ENCODE data around the gene FAM50A. TPM values are rescaled to one million over a fixed set of nuclear protein-coding genes. Genes with fewer than 3 reads are reported as not detected.

Gene FAM50A
- total RNA-seq (2022; extraction: Qiagen RNA extraction): 96.4 to 128 TPM (median 111 TPM) in 5 replicates

GRCh38 chrX:154443992-154444754, at the start of gene FAM50A:
FAM50A (plus strand) TSS chrX:154444141; CDS start chrX:154444236, 95 bp downstream.

GRCh38 chrX:154397888-154398667, 45.9 kb upstream of the FAM50A start, which contains the start of gene RPL10:
RPL10 (plus strand) TSS chrX:154398377; CDS start chrX:154398520, 143 bp downstream.

GRCh38 chrX:154409222-154409871, 34.6 kb upstream of the FAM50A start, which contains the start of gene DNASE1L1:
DNASE1L1 (minus strand) TSS chrX:154409254; CDS start chrX:154405568, 3,686 bp downstream.

GRCh38 chrX:154428176-154429171, 15.5 kb upstream of the FAM50A start, which contains the start of gene ATP6AP1:
ATP6AP1 (plus strand) TSS chrX:154428677; CDS start chrX:154428693, 16 bp downstream.

GRCh38 chrX:154436983-154437752, 6.8 kb upstream of the FAM50A start, which contains the start of gene GDI1:
GDI1 (plus strand) TSS chrX:154437154; CDS start chrX:154437255, 101 bp downstream.

GRCh38 chrX:154458116-154458953, 14.4 kb downstream of the FAM50A start, which contains the start of gene PLXNA3:
PLXNA3 (plus strand) TSS chrX:154458281; CDS start chrX:154460184, 1,903 bp downstream.

GRCh38 chrX:154478728-154479622, 35.0 kb downstream of the FAM50A start, which contains the start of gene LAGE3:
LAGE3 (minus strand) TSS chrX:154479281; CDS start chrX:154478915, 366 bp downstream.

GRCh38 chrX:154486396-154487207, 42.7 kb downstream of the FAM50A start, which contains the start of gene UBL4A:
UBL4A (minus strand) TSS chrX:154486615; CDS start chrX:154486584, 31 bp downstream.

GRCh38 chrX:154490414-154491083, 46.6 kb downstream of the FAM50A start, which contains the start of gene SLC10A3:
SLC10A3 (minus strand) TSS chrX:154490629; CDS start chrX:154488940, 1,689 bp downstream.

Other genes with a start within 250 kb of the FAM50A start
- not detected in 5 replicates for gene OPN1MW2, start 224.4 kb upstream of the FAM50A start, total RNA-seq (2022; extraction: Qiagen RNA extraction)
- gene OPN1MW3, start 186.6 kb upstream of the FAM50A start, total RNA-seq (2022; extraction: Qiagen RNA extraction): not detected in 5 replicates
- gene TEX28, start 149.0 kb upstream of the FAM50A start, total RNA-seq (2022; extraction: Qiagen RNA extraction): not detected in 5 replicates
- gene TKTL1, start 148.3 kb upstream of the FAM50A start, total RNA-seq (2022; extraction: Qiagen RNA extraction): 0.10 to 0.34 TPM in 2 of 5 replicates, not detected in the others
- gene FLNA, start 69.5 kb upstream of the FAM50A start, total RNA-seq (2022; extraction: Qiagen RNA extraction): 1,424 to 1,705 TPM (median 1,562 TPM) in 5 replicates
- gene EMD, start 64.8 kb upstream of the FAM50A start, total RNA-seq (2022; extraction: Qiagen RNA extraction): 137 to 168 TPM (median 157 TPM) in 5 replicates
- gene RPL10, start 45.8 kb upstream of the FAM50A start, total RNA-seq (2022; extraction: Qiagen RNA extraction): 5,331 to 5,684 TPM (median 5,492 TPM) in 5 replicates
- gene DNASE1L1, start 34.9 kb upstream of the FAM50A start, total RNA-seq (2022; extraction: Qiagen RNA extraction): 26.3 to 35.0 TPM (median 30.5 TPM) in 5 replicates
- gene TAFAZZIN, start 32.6 kb upstream of the FAM50A start, total RNA-seq (2022; extraction: Qiagen RNA extraction): 30.7 to 42.5 TPM (median 41.1 TPM) in 5 replicates
- 80.3 to 111 TPM (median 104 TPM) in 5 replicates for gene ATP6AP1, start 15.5 kb upstream of the FAM50A start, total RNA-seq (2022; extraction: Qiagen RNA extraction)
- 96.6 to 108 TPM (median 102 TPM) in 5 replicates for gene GDI1, start 7.0 kb upstream of the FAM50A start, total RNA-seq (2022; extraction: Qiagen RNA extraction)
- gene PLXNA3, start 14.1 kb downstream of the FAM50A start, total RNA-seq (2022; extraction: Qiagen RNA extraction): 9.4 to 21.7 TPM (median 13.8 TPM) in 5 replicates
- gene LAGE3, start 35.1 kb downstream of the FAM50A start, total RNA-seq (2022; extraction: Qiagen RNA extraction): 46.6 to 72.5 TPM (median 69.3 TPM) in 5 replicates
- gene UBL4A, start 42.5 kb downstream of the FAM50A start, total RNA-seq (2022; extraction: Qiagen RNA extraction): 60.6 to 74.3 TPM (median 69.8 TPM) in 5 replicates
- 29.9 to 42.7 TPM (median 41.5 TPM) in 5 replicates for gene SLC10A3, start 46.5 kb downstream of the FAM50A start, total RNA-seq (2022; extraction: Qiagen RNA extraction)
- 30.7 to 48.5 TPM (median 45.5 TPM) in 5 replicates for gene FAM3A, start 72.1 kb downstream of the FAM50A start, total RNA-seq (2022; extraction: Qiagen RNA extraction)
- 1,294 to 1,535 TPM (median 1,398 TPM) in 5 replicates for gene G6PD, start 102.7 kb downstream of the FAM50A start, total RNA-seq (2022; extraction: Qiagen RNA extraction)
- 34.5 to 47.0 TPM (median 43.8 TPM) in 5 replicates for gene IKBKG, start 103.5 kb downstream of the FAM50A start, total RNA-seq (2022; extraction: Qiagen RNA extraction)
- gene CTAG1A, start 141.0 kb downstream of the FAM50A start, total RNA-seq (2022; extraction: Qiagen RNA extraction): not detected in 5 replicates
- gene CTAG1B, start 175.1 kb downstream of the FAM50A start, total RNA-seq (2022; extraction: Qiagen RNA extraction): not detected in 5 replicates
- not detected in 5 replicates for gene CTAG2, start 209.4 kb downstream of the FAM50A start, total RNA-seq (2022; extraction: Qiagen RNA extraction)

Data from A549 treated with Mapracorat at 1 μM for 4 hours (cell line).